HG02870 (cell line): ENCODE data around the gene DNAH14.
"Not testable (repeated sequence)": the region's sequence is repeated elsewhere in the genome, so short reads cannot be mapped to it uniquely, and the experiment has no call there.

Experiments
- ATAC-seq: cut with Tn5 transposase; IDR thresholded peaks from one replicate; pipeline ENCODE4 v1.9.1; 2021; ENCODE audit warnings: mild to moderate bottlenecking, moderate library complexity; ENCODE audit not compliant: unreplicated experiment

Gene DNAH14

GRCh38 chr1:225232930-225233329, 303.5 kb downstream of the DNAH14 start:
- not testable (repeated sequence) for ATAC-seq

- ATAC-seq: no peak
Observed at GRCh38 chr1:225242611-225243010, 313.1 kb downstream of the DNAH14 start.

- peak; percentile 92 for ATAC-seq
Observed at GRCh38 chr1:225250432-225250831, 321.0 kb downstream of the DNAH14 start.

- ATAC-seq: no peak
Observed at GRCh38 chr1:225253173-225253572, 323.7 kb downstream of the DNAH14 start.

- ATAC-seq: no peak
Observed at GRCh38 chr1:225253784-225254183, 324.3 kb downstream of the DNAH14 start.

- ATAC-seq: no peak
Observed at GRCh38 chr1:225254676-225255075, 325.2 kb downstream of the DNAH14 start.

- no peak for ATAC-seq
Observed at GRCh38 chr1:225257081-225257480, 327.6 kb downstream of the DNAH14 start.

GRCh38 chr1:225258811-225259210, 329.3 kb downstream of the DNAH14 start:
- no peak for ATAC-seq

GRCh38 chr1:225259542-225259941, 330.1 kb downstream of the DNAH14 start:
- no peak for ATAC-seq

GRCh38 chr1:225260319-225260718, 330.8 kb downstream of the DNAH14 start:
- ATAC-seq: no peak

GRCh38 chr1:225277445-225277844, 348.0 kb downstream of the DNAH14 start:
- ATAC-seq: no peak

GRCh38 chr1:225280563-225280962, 351.1 kb downstream of the DNAH14 start:
- no peak for ATAC-seq

GRCh38 chr1:225290244-225290643, 360.8 kb downstream of the DNAH14 start:
- no peak for ATAC-seq

GRCh38 chr1:225299624-225300023, 370.1 kb downstream of the DNAH14 start:
- no peak for ATAC-seq

GRCh38 chr1:225300381-225300780, 370.9 kb downstream of the DNAH14 start:
- ATAC-seq: no peak

GRCh38 chr1:225304996-225305395, 375.5 kb downstream of the DNAH14 start:
- ATAC-seq: no peak

GRCh38 chr1:225310544-225310943, 381.1 kb downstream of the DNAH14 start:
- ATAC-seq: not testable (repeated sequence)

GRCh38 chr1:225318706-225319575, 389.5 kb downstream of the DNAH14 start:
- peak; percentile 78 for ATAC-seq

GRCh38 chr1:225319871-225320270, 390.4 kb downstream of the DNAH14 start:
- ATAC-seq: no peak

- ATAC-seq: no peak
Observed at GRCh38 chr1:225321784-225322183, 392.3 kb downstream of the DNAH14 start.

- no peak for ATAC-seq
Observed at GRCh38 chr1:225329041-225329440, 399.6 kb downstream of the DNAH14 start.

- ATAC-seq: not testable (repeated sequence)
Observed at GRCh38 chr1:225329996-225330395, 400.5 kb downstream of the DNAH14 start.

- ATAC-seq: no peak
Observed at GRCh38 chr1:225332686-225333085, 403.2 kb downstream of the DNAH14 start.
